Measurements from ENCODE around the gene SACM1L.

Gene SACM1L

DNA sequence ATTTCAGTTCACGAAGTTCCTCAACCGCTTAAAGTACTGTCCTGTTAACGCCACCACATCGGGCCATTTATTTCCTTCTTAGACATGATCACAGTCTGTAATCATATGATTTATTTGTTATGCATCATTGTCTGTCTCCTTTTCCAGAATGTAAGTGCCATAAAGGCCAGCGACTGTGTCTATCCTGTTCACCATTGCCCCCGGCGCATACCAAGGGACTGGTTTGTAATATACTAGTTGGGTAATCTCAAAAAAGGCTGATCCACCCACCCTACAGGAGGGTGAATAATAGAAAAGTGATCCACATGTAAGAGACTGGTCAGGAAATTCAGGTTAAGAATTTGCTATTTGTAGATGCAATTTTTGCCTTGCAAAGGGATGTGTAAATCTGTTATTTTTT lies 65.3 kb downstream of the SACM1L start (continued):
- TF ChIP-seq ZNF518A (tag by site-specific recombination; conservative IDR thresholded peaks at IDR 0.05; ENCODE audit: low read depth) (no peak), ZNF302 (tag by site-specific recombination; IDR thresholded peaks at IDR 0.05; ENCODE audit: low read depth) (no peak), ZNF585B (tag by site-specific recombination; IDR thresholded peaks at IDR 0.05) (no peak), ZNF624 (tag by site-specific recombination; IDR thresholded peaks at IDR 0.05) (no peak), INSM2 (tag by site-specific recombination; IDR thresholded peaks at IDR 0.05) (no peak), ZFHX2 (tag by site-specific recombination; conservative IDR thresholded peaks at IDR 0.05) (no peak), GLI2 (tag by site-specific recombination; IDR thresholded peaks at IDR 0.05; ENCODE audit: borderline replicate concordance, low read depth) (no peak), KLF10 (tag by site-specific recombination; IDR thresholded peaks at IDR 0.05) (no peak)

GRCh38 chr3:45756055-45756454 lies 66.9 kb downstream of the SACM1L start:
- ChIA-PET POLR2A (no interaction called here), CTCF (interaction anchor here (0.7 kb wide), 1 partner anchor 75 kb away, joined by 3 read pairs; no protein-coding TSS in a partner anchor)
- Histone ChIP-seq H3K4me3 (ENCODE audit: low read depth, low read length) (no peak overlapping the region), H3K4me1 (ENCODE audit: control insufficient read depth, insufficient read depth, low read length) (no peaks in the 10 kb centered on the region), H3K9me3 (ENCODE audit: control insufficient read depth, insufficient read depth, low read depth, low read length) (no peaks in the 10 kb centered on the region), H3K36me3 (ENCODE audit: control insufficient read depth in 2 of 2, insufficient read depth in 1 of 2, low read length in 2 of 2) (no peaks in the 10 kb centered on the region), H3K27ac (ENCODE audit: extremely low read depth, low read depth, low read length) (no peak overlapping the region)
- no peak for TF ChIP-seq PRDM1 (tag by site-specific recombination; IDR thresholded peaks at IDR 0.05)
- no peak for TF ChIP-seq ZNF394 (tag by site-specific recombination; IDR thresholded peaks at IDR 0.05; ENCODE audit: borderline replicate concordance)
- TF ChIP-seq YY2 (tag by site-specific recombination; IDR thresholded peaks at IDR 0.05) = no peak
- TF ChIP-seq, protein P1, sequence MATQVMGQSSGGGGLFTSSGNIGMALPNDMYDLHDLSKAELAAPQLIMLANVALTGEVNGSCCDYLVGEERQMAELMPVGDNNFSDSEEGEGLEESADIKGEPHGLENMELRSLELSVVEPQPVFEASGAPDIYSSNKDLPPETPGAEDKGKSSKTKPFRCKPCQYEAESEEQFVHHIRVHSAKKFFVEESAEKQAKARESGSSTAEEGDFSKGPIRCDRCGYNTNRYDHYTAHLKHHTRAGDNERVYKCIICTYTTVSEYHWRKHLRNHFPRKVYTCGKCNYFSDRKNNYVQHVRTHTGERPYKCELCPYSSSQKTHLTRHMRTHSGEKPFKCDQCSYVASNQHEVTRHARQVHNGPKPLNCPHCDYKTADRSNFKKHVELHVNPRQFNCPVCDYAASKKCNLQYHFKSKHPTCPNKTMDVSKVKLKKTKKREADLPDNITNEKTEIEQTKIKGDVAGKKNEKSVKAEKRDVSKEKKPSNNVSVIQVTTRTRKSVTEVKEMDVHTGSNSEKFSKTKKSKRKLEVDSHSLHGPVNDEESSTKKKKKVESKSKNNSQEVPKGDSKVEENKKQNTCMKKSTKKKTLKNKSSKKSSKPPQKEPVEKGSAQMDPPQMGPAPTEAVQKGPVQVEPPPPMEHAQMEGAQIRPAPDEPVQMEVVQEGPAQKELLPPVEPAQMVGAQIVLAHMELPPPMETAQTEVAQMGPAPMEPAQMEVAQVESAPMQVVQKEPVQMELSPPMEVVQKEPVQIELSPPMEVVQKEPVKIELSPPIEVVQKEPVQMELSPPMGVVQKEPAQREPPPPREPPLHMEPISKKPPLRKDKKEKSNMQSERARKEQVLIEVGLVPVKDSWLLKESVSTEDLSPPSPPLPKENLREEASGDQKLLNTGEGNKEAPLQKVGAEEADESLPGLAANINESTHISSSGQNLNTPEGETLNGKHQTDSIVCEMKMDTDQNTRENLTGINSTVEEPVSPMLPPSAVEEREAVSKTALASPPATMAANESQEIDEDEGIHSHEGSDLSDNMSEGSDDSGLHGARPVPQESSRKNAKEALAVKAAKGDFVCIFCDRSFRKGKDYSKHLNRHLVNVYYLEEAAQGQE (tag by site-specific recombination; IDR thresholded peaks at IDR 0.05) = no peak
- TF ChIP-seq ZNF776 (tag by site-specific recombination; IDR thresholded peaks at IDR 0.05; ENCODE audit: borderline replicate concordance) = no peak
- TF ChIP-seq ZNF362 (tag by site-specific recombination; IDR thresholded peaks at IDR 0.05) = no peak
- TF ChIP-seq ZNF777 (tag by site-specific recombination; IDR thresholded peaks at IDR 0.05; ENCODE audit: borderline replicate concordance) = no peak
- TF ChIP-seq ZNF175 (tag by site-specific recombination; IDR thresholded peaks at IDR 0.05) = no peak
- no peak for TF ChIP-seq ZBTB21 (tag by site-specific recombination; IDR thresholded peaks at IDR 0.05)
- no peak for TF ChIP-seq ZNF610 (tag by site-specific recombination; IDR thresholded peaks at IDR 0.05; ENCODE audit: borderline replicate concordance)
- no peak for TF ChIP-seq ZNF350 (tag by site-specific recombination; IDR thresholded peaks at IDR 0.05)
- TF ChIP-seq ZNF473 (tag by site-specific recombination; IDR thresholded peaks at IDR 0.05) = no peak
- no peak for TF ChIP-seq ZBTB48 (tag by site-specific recombination; IDR thresholded peaks at IDR 0.05)
- no peak for TF ChIP-seq ZSCAN4 (tag by site-specific recombination; IDR thresholded peaks at IDR 0.05)
- no peak for TF ChIP-seq HIC1 (tag by site-specific recombination; IDR thresholded peaks at IDR 0.05)

Measured in HEK293 (cell line).